HT-29 (cell line): ENCODE results near the gene SNX30. TPM values are rescaled to one million over a fixed set of nuclear protein-coding genes. Genes with fewer than 3 reads are reported as not detected.

ENCODE experiments used
- DNase-seq: peaks from one replicate; pipeline ENCODE4 v3.0.0-alpha.2; 2015; ENCODE audit warnings: low spot score
- total RNA-seq: library from RNA; depleted of rRNA; stranded (reverse); fragments of >200 nt; shearing (Covaris generic); gene quantifications from 2 replicates; pipeline ENCODE4 v1.2.3, GENCODE V29; 2014

Gene SNX30
- total RNA-seq, 1 experiment from 2014 or later, result 3.2 TPM

- no peak for DNase-seq
Measured at GRCh38 chr9:112853882-112854585, 103.5 kb downstream of the SNX30 start.

GRCh38 chr9:112854657-112855056 lies 104.1 kb downstream of the SNX30 start:
- DNase-seq, result no peak

DNA sequence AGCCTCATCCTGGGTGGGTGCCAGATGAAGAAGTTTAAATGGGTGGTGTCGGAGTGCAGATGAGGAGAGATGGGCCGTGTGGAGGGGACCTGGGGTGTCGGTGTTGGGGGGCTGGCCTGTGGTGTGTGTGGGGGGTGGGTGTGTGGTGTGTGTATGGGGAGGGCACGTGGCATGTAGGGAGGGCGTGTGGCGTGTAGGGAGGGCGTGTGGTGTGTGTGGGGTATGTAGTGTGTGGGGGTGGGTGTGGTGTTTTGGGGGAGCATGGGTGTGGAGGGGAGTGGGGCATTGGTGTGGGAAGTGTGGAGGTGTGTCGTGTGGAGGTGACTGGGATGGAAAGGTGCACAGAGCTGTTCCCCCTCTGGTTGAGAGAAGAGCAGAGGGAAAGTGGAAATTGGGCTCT lies 105.6 kb downstream of the SNX30 start:
- DNase-seq, result no peak

- DNase-seq, result no peak
Measured at GRCh38 chr9:112856843-112857242, 106.3 kb downstream of the SNX30 start.

DNA sequence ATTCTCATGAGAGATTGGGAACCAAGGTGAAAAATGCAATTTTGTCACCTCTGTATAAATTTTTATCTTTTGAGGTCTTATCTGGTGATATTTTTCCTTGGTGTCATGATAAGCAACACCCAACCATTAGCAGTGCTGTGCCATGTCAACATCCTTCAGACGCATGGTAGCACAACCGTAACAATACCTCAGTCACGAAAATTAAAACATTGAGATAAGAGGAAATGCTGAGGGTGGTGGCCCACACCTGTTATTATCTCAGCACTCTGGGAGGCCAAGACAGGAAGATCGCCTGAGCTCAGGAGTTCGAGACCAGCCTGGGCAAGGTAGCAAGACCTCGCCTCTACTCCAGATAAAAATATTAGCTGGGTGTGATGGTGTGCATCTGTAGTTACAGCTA lies 107.4 kb downstream of the SNX30 start:
- no peak for DNase-seq

DNA sequence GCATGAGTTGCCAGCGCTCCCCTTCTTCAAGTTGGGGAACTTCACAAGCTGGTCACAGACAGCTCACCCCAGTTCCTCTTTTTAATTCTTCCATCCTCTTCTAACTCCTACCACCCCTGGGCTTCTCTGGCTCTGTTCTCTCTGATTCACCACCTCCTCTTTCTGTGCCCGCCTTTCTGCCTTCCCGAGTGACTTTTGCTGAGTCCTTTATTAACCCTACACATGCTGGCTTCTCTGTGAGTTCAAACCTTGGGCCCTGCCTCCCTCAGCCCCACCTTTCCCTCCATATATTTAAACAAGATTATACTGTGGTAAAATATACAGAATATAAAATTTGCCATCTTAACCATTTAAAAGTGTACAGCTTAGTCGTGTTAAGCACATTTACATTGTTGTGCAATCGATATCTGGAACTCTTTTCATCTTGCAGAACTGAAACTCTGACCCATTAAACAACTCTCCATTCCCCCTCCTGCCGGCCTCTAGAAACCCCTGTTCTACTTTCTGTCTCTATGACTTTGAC lies 108.1 kb downstream of the SNX30 start:
- DNase-seq, result no peak

DNA sequence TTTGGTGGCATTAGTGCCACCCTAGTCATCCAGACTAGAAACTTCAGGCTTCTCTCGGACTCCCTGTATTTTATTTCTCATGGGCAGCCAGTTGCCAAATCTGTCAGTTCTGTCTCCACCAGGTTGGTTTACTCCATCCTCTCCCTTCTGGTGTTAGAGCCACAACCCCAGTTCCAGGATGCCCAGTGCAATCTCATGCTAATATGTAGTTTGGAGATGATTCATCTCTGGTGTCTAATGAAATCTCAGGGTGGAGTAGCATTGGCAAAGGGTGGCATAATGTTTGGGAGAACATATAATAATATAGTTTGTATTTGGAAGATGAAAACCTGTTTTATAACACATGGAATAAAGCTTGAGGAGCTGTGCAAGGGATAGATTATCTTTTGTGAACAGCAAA lies 109.9 kb downstream of the SNX30 start:
- no peak for DNase-seq

- no peak for DNase-seq
Measured at GRCh38 chr9:112861155-112861554, 110.6 kb downstream of the SNX30 start.

DNA sequence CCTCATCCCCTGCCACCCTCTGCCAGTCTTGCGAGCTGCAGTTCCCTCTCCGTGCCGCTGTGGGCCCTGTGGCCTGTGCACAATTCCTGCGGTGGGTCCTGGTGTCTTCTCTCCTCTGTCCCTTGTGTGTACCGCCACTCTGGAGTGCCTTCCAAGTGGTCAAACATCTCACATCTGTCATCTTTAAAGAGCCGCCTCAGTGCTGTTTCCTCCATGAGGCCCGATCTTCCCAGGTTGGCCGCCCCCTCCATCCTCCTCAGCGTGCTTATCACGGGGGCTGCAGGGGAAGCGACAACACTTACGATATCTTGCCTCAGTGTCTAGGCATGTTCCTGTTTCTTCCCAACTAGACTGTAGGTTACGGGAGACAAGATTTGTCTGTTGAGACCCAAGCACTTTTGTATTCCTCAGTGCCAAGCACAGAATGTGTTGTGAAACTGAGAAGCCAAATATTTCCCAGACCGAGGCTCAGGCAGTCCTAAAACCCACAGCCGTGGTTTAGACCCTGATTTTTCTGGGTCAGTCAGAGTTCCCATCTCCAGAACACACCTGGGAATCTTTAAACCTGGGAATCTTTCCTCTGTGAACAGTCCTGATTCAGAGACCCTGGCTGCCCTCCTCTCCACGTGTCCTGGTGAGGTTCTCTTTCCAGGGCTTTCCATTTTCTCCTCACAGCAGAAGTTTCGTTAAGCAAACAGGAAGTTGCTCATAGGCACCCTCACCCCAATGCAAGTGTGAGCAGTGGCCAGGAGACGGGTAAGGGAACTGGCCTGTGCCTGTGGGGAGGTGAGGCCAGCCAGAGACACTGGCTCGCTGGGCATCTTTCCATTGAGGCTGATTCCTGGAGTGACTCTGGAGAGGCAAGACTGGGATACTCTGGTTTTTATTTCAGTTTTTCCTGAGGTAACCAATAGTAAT lies 111.3 kb downstream of the SNX30 start:
- no peak for DNase-seq

GRCh38 chr9:112863214-112863613 lies 112.7 kb downstream of the SNX30 start:
- DNase-seq, result no peak

GRCh38 chr9:112863746-112864145 lies 113.2 kb downstream of the SNX30 start:
- no peak for DNase-seq

DNA sequence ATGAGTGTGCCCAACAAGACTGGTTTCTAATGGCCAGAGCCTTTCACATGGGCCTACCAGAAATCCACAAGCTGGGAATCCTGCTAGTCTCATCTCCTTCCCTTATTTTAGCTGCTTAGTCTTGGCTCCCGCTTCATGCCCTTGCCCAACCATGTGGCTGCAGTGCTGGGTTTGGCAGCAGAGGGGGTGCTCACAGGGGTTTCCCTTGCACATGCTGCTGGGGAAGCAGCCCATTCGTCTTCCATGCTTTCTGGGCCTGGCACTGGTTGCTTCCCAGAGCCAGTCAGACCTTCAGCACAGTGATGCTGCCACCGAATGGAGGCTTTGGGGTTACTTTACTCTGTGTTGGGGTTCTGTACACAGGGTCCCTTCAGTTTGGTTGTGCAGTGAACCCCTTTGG lies 113.8 kb downstream of the SNX30 start:
- no peak for DNase-seq

- no peak for DNase-seq
Measured at GRCh38 chr9:112864982-112865381, 114.4 kb downstream of the SNX30 start.

DNA sequence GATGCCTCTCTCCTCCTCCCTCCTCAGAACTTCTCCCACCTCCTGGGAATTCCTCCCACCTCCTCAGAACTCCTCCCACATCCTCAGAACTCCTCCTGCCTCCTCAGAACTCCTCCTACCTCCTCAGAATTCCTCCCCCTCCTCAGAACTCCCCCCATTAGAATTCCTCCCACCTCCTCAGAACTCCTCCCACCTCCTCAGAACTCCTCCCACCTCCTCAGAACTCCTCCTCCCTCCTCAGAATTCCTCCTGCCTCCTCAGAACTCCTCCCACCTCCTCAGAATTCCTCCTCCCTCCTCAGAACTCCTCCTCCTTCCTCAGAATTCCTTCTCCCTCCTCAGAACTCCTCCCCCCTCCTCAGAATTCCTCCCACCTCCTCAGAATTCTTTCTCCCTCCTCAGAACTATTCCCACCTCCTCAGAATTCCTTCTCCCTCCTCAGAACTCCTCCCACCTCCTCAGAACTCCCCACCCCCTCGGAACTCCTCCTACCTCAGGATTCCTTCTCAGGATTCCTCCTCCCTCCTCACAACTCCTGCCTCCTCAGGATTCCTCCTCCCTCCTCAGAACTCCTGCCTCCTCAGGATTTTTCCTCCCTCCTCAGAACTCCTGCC lies 116.2 kb downstream of the SNX30 start:
- DNase-seq, result peak; percentile 54

GRCh38 chr9:112867275-112867991 lies 116.9 kb downstream of the SNX30 start:
- peak; percentile 83 for DNase-seq

GRCh38 chr9:112868461-112868860 lies 117.9 kb downstream of the SNX30 start:
- peak; percentile 9 for DNase-seq

DNA sequence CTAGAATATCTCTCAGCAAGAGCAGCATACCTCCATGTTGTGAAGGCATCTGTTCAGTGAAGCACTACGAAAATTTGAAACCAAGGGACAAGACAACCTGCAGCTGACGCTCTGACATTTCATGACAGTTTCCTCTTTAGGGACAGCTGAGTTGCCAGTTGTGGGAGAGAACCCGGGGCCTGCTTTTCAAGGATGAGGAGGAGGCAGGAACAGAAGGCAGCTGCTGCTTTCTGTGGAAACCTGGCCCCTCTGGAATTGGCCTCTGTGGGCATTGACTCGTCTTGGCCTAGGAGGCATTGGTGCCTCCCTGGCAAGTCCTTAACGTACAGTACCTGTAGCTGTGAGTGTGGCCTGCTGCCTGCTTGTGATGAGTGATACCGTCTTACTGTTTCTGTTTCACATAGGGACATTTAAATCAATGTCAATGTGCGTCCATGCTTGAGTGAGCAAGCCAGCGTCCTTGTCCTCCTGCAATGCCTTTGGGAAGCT lies 118.5 kb downstream of the SNX30 start:
- no peak for DNase-seq

DNA sequence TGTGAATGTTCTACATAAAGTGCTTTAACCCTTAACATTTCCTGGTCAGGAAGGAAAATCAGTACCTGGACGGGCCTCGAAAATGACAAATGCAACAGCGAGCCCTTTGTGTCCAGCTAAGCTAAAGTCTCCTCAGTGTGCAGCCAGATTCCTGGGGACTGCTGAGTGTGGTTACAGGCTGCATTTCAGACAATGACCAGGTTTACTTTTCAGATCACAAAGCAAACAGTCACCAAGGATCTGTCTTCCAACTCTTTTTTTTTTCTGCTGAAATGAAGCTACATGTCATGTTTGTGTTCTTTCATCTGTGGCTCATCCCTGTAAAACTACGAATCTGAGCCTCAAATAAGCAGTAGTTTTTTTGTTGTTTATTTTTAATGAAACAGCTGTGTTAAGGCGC lies 119.4 kb downstream of the SNX30 start:
- no peak for DNase-seq

- DNase-seq, result no peak
Measured at GRCh38 chr9:112870556-112870955, 120.0 kb downstream of the SNX30 start.

DNA sequence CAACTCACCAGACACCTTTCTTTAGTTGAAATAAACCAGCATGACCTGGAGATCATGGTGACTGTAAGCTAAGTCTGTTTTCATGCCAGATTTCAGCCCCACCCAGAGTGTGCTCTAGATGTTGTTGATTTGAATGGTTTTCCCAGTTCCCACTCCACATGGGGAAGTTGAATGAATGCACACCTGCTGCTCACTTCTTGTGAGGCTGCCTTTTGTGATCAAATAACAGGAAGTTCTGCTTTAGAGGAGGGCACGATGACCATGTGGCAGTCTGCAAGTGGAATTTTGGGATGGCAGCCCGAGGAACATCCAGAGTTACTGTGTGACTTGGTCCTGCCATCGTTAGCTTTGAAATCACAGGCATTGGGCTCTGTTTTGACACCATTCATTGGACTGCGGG lies 121.5 kb downstream of the SNX30 start:
- DNase-seq, result no peak

GRCh38 chr9:112873773-112874405 lies 123.3 kb downstream of the SNX30 start:
- no peak for DNase-seq
